ENCODE measurements around the gene EIF5.

- no peak for TF ChIP-seq POLR2AphosphoS5 (IDR thresholded peaks at IDR 0.05)
- TF ChIP-seq, protein P1, sequence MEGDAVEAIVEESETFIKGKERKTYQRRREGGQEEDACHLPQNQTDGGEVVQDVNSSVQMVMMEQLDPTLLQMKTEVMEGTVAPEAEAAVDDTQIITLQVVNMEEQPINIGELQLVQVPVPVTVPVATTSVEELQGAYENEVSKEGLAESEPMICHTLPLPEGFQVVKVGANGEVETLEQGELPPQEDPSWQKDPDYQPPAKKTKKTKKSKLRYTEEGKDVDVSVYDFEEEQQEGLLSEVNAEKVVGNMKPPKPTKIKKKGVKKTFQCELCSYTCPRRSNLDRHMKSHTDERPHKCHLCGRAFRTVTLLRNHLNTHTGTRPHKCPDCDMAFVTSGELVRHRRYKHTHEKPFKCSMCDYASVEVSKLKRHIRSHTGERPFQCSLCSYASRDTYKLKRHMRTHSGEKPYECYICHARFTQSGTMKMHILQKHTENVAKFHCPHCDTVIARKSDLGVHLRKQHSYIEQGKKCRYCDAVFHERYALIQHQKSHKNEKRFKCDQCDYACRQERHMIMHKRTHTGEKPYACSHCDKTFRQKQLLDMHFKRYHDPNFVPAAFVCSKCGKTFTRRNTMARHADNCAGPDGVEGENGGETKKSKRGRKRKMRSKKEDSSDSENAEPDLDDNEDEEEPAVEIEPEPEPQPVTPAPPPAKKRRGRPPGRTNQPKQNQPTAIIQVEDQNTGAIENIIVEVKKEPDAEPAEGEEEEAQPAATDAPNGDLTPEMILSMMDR (IDR thresholded peaks at IDR 0.05 in 8 of 11, conservative IDR thresholded peaks at IDR 0.05 in 3 of 11) = no peak
- TF ChIP-seq POLR2A (IDR thresholded peaks at IDR 0.05) = no peak
These were observed 29.3 kb upstream of the EIF5 start for GRCh38 chr14:103304706-103305105.
